GM19372 (cell line): ENCODE data around the gene PSAPL1.

ENCODE experiments used
- ATAC-seq: cut with Tn5 transposase; IDR thresholded peaks from one replicate; pipeline ENCODE4 v1.9.1; 2021; ENCODE audit warnings: mild to moderate bottlenecking, low read depth, moderate library complexity; ENCODE audit not compliant: unreplicated experiment

Gene PSAPL1

DNA sequence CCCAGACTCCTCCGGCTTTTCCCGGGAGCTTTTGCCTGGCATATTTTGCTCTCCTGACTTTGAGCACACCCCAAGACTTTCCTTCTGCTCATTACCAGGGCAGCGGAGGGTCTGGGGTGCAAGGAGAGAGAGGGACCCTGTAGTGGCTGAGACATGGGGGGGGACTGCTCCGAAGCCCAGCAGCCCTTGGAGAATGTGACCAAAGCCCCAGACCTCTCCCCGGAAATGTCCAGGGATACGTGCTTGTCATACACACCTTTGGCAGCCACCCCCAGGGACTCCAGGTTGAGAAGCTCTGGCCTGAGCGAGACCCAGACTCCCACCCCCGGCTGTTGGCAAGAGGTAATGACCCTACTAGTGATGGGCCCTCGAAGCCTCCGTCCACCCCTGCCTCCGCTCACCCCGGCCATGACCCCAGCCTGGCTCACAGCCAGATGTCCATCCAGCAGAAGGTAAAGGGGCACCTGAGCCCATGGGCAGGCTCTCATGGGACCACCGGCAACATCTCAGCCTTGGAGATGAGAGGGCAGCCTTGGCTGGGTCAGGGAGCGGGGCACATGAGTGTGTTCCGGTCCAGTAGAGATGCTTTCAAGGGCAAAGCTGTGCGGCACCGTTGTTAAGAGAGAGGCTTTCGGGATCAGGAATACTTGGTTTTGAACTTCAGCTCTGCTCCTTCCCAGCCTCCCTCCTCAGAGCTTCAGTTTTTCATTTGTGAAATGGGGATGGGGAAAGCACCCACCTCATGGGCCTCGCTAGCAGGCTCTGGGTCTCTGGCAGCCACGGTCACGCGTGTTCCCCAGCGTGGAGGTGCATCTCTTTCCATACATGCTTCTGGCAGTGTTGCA lies 2.0 kb downstream of the PSAPL1 start:
- ATAC-seq = no peak

DNA sequence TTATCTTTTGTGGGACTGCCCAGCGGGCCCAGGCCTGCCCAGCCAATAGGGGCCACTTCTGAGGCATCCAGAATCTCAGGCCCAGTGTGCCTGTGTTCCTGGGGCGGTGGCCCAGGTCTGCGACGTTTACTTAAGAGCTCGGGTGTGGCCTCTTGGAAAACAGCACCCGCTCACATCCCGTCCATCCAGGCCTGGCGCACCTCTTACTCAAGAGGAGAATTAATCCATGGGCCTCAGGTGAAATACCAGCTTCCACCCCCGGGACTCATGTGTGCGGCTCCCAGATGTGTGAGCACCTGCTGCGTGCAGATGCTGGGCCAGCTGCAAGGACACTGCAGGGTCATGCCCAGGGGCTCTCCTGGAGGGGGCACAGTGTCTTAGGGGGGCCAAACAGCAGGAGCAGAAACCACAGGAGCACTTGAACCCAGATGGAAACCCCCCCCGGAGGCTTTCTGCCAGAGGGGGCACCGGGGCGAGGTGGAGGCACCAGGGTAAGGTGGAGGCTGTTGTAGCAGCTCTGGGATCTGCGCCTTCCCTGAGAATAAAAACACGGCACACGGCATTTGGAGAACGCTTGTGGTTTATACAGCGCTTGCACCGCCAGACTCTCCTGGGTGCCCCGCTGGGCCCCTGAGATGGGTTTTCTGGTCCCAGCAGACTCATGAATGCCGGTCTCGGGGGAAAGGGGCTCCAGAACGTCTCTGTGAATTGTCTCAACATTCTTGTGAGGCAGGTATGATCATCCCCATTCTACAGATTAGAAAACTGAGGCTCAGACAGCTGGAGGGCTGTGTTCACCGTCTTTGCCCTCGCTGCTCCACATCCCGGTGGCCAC lies 2.8 kb downstream of the PSAPL1 start:
- ATAC-seq = no peak

DNA sequence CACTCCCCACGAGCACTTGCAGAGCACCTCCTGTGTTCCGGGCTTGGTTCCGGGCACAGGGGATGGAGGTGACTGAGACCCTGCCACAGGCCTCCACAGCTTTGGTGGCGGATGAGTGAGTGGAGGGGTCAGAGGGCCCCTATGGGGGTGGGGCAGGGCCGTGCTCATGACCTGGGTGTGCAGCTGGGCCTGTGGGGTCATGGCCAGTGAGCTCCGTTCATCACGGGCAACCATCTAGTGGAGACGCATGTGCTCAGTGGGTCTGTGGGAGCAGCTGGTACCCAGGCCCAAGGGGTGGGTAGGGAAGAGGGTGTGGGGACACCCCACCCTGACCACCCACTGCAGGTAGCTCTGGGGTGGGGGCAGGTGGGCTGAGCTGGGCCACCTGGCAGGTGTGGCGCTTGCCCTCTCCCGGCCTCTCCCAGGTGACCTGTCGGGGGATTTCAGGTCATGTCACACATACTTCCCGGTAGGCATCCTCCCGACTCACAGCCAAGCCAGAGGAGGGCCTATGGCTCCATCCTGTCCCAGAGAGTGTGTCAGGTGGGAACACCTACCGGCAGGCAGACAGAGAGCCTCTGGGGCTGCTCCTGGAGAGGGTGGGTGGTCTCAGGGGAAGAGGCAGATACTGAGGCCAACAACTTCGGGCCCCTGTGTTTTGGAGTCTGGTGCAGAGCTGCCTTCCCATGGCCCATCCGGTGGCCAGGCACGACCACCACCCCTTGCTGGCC lies 3.6 kb downstream of the PSAPL1 start:
- ATAC-seq = no peak

DNA sequence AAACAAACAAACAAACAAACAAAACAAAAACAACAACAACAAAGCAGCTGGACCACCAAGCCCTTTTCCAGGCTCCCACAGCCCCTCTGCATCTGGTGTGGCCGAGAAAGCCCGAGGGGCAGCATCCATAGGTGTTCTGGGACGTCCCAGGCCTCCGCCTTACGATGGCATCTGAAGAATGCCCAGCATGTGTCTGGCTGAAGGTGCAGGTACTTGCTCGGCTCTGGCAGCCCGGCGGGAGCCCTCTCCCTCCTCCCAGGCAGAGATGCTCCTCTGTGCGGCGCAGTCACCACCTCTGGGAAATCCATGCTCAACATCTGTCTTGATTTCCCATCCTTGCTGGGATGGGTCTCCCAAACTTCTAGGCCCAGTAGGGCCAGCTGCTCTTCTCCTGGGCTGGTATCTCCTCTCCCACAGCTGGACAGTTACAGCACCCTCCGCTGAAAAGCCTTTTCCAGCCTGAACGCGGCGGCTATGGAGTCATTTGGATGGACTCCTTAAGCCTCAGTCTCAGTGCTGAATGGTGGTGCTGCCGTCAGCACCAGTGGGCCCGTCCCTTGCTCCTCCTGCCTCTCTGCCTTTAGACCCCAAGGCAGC lies 4.3 kb downstream of the PSAPL1 start:
- ATAC-seq = no peak

DNA sequence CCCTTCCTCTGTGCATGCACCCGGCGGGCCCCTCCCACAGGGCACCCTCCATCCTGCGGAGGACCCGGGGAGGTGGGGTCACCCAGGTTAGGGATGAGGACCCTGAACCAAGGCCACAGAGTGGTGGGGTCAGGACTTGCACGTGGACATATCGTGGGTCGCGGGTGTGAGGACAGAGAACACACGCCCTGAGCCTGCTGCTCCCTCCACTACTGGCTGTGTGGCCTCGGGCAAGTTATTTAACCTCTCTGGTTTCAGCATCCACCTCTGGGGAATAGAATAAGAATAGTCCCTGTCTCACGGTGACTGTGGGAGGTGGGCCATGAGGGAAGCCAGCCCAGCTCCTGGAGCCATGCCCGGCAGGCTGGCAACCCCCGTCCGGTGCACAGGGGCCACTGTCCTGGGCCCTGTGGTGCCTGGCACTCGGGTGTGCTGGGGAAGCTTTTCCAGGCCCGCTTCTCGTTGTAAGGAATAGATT lies 5.1 kb downstream of the PSAPL1 start:
- no peak for ATAC-seq

DNA sequence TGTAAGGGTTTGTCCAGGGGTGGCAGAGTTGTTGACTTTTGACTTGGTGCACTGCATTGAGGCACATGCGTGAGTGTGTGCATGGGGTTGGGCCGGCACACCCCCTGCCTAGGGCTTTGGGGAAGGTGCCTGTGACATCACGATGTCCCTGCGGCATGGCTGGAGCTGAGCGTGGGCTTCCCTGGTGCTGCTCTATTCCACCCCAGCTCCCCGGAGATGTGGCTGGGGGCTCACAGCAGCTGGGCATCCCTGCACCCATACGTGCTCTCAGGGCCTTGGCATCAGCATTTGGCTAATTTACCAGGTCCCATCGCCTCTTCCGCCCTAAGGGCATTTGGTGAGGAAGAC lies 5.7 kb downstream of the PSAPL1 start:
- ATAC-seq = no peak

DNA sequence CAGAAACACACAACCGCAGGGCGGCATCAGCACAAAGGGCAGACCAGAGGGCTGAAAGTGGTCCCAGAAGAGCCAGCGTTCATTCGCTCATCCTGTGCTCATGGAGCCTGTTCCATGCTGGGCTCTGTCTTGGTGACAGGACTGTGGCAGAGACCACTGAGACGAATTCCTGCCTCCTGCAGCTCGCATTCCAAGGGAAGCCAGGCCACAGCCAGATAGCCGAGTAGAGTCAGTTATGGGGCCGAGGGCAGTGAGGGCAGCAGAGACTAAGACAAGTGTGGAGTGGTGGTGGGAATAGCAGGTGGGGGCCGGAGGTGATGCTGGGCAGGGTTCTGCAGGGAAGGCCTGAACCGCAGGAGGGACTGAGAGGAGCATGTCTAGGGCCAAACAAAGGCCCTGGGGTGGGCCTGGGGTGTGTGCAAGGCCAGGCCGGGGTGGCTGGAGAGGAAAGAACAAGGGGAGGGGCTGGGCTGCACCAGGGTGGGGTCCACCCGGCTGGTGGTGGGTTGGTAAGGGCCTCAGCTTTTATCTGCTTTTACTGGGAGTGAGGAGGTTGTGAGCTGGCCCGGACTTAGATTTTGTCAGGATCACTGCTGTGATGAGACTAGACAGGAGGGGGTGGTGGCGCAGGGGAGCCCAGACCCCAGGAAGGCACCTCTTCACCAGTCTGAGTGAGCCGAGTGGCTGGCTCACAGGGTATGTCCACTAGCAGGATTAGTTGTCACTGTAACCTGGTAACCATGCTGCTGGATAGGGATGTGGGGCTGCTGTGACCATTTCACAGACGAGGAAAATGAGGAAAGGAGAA lies 6.3 kb downstream of the PSAPL1 start:
- ATAC-seq = no peak

DNA sequence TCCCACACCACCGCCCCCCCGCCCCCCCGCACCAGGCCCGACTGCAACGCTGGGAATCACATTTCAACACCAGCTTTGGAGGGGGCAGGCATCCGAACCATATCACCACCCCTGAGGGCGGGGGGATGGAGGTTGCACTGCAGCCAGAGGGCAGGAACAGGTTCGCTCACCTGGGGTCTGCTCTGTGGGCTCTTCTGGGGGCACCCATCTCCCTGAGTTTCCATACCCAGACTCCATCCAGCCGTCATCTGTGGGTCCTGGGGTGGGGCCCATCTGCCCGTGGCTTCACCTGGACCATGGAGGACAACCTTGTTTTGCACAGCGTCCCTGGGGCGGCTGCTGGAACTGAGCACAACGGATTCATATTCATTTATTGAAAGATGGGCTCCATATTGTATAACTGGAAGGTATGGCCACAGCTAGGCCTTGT lies 6.9 kb downstream of the PSAPL1 start:
- no peak for ATAC-seq

DNA sequence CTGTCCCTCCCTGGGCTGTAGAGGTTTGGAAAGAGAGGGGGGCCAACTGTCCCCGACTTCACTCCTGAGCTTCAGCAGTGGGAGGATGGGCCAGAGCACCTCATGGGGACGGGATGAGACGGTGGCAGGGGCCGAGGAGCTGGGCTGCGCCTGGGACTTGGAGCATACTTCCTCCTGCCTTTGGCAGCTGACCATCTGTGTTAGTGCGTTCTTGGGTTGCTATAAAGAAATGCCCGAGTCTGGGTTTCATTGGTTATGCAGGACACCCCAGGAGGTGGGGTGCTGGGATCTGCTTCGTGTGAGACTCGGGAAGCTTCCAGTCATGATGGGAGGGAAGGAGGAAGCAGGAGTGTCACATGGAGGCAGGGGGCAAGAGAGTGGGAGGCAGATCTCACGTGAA lies 7.4 kb downstream of the PSAPL1 start:
- no peak for ATAC-seq

DNA sequence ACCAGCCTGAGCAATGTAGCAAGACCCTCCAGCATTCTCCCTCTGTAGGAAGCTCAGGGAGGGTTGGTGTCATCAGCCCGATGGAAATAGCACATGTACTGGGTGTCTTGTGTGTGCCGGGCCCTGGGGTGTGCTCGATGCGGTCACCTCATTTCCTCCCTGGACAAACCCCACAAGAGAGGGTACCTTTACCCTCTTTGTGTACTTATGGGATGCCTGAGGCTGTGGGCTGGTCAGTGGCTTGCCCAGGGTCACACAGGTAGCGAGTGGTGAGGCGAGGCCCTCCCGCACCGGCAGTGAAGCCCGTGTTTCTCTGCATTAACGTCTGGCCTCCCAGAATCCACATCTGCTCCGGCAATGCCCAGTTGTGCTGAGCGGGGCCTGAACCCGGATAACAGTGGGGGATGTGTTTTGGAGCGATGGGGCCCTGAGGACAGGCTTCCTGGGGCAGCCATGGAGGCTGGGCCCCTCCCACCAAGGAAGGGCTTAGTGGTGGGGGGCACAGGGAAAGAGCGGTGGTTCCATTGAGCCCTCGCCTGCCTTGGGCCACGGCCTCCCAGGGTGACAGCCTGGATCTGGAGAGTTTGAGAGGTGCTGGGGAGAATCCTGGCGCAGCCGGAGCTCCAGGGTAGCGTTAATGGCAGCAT lies 8.1 kb downstream of the PSAPL1 start:
- ATAC-seq = no peak

DNA sequence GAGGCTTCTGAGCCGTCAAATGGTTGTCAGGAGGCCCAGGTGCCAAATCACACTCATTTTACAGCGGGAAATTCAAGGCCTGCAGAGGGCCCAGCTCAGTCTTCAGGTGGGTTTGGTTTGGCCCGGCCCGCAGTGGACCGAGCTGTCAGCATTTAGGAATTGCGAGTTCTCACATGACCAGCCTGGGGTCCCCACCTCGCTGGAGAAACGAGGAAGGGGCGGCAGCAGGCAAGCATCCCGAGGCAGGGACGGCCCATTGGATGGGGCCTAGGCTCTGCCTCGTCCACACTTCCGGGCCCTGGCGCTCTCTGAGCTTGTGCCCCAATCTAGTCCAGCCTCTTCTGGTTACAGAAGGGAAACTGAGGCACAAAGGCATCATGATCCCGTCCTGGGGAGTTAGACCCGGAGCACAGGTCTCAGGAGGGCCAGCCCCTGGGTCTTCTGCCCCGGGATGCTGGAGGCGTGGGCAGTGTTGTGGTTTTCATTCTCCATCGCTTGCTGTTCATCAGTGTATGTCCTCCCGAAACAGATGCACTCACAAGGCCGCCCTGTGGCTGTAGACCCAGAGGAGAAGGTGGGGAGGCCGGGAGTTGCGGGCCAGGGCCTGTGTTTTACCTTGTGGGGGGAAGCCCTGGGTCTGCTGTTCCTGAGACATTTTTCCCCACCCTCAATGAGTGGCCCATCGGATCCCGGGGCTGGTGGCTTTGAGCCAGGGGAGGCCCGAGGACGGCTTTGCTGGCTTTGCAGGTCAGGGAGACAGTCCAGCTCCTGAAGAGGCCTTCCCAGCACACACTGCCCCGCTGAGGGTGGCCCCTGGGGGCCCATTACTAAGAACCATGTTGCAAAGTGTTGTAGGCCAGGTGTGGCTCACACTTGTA lies 8.9 kb downstream of the PSAPL1 start:
- no peak for ATAC-seq

DNA sequence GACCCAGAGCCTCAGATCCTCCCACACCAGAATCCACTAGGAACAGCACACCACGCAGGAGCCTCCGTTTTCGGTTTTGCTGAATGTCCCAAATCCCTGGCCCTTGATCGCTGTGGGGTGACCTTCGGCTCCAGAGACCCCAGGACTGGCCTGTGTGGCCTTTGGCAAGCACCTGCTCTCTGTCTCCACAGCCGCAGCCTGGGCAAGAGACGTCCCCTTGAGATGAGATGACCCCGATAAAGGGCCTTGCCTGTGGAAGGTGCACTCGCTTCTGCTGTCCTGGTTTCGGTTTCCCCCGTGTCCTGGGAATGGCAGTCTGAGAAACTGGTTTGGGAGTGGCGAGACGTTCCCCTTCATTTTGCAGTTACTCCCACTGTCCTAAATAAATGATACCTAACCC lies 9.6 kb downstream of the PSAPL1 start:
- ATAC-seq = no peak

DNA sequence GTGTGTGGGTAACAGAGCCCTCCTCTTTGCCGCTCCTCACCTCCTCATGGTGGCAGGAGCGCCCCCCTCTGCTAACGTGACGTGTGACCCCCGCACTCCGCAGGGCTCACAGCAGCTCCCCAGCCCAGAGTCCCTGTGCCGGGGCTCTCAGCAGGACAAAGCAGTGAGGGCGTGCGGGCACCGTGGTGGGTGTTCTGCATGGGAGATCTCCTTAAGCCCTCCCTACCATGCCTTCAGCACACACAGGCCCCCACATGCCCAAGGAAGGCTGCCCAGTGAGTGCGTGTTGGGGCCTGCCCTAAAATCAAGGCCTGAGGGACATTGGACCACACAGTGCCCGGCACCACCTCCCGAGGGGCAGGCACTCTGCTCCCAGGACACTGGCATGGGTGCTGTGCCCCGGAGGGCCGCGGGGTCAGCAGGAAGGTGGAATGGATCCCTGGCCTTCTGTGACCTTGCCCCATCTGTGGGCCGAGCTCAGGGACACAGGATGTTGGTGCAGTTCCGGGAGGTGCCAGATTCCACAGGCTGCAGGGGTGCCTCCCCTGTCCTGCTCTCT lies 10.1 kb downstream of the PSAPL1 start:
- ATAC-seq = no peak

DNA sequence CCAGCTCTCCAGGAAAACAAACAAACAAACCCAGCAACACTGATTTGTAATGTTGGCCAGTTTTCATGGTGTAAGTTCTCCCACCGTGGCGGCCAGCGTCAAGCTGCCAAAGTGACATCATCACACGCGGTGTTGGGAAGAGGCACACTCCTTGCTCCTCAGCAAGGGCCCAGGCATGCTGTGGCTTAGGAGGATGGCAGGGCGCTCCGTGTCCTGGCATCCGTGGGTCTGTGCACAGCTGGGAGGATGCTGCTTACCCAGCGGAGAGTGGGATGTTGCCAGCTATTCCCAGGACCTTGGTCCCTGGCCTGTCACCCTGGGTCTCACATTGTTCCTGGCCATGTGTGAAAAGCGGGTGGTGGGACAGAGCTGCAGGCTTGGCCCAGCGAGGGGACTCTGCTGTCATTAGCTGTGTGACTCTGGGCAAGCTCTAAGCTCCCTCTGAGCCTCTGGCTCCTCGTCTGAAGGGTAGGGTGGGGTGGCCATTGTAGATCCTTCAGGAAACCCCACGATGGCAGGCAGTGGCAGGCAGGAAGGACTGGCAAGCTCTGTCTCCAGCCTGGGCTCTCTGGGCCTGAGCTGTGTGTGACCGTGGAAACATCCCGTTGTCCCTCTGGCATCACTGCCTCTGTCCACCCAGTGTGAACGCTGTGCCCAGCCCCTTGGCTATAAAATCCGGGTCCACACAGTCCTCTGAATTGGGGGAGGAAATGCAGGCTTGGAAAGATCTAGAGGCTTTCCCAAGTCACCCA lies 10.8 kb downstream of the PSAPL1 start:
- no peak for ATAC-seq

DNA sequence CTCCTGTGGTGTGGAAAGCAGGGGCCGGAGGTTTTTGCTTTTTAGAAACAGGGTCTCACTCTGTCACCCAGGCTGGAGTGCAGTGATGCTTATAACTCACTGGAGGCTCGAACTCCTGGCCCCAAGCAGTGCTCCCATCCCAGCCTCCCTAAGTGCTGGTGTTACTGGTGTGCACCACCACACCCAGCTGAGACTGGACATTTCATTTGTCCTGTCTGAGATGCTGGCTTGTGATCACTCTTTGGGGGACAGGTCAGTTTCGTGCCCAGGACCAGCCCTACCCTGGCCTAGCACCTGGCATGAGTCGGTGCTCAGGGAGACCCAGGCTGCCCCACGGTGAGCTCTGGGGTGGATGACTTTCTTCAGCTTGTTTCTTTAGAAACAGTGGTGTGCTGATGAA lies 11.3 kb downstream of the PSAPL1 start:
- no peak for ATAC-seq

DNA sequence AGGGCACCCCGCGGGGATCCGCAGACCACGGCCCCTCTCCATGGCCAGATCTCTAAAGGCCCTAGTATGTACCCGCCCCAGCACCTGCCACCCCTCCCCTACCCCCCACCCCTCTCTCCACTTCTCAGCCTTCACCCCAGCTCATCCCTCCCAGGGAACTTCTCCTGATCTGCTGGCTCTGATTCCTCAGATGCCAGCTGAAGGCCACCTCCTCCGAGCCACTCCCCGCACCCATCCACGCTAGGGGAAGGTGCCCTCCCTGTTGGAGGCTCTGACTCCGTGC lies 11.9 kb downstream of the PSAPL1 start:
- no peak for ATAC-seq

DNA sequence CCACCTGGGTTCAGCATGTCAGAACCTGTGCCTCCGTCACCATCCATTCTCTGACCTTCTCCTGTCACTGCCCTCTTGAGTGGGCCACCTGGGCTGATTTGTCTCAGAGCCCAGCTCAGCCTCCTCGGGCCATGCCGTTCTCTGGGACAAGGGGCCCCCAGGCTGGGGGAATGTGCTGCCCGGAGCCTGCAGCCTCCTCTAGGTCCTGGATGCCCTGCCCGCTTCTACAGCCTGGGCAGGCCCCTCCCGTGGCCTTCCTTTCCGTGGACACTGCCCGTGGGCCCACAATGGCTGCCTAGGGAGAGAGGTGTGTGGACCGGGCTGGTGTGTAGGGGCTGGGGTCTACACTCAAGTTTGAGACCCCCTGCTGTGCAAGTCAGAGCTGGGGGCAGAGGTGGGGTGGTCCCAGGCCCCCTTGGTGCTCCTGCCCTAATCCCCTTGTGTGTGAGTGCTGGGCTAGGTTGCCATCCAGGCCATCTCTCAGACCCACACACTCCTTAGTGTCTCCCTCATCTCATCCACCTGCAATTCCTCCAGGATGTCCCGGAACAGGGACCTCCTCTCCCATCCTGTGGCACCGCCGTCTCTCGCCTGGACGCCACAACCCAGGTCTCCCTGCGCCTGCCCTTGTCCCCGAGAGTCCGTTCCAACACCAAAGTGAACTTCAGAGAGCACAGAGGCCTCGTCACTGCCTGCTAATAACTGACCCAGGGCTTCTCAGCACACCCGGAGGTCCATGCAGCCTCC lies 12.4 kb downstream of the PSAPL1 start:
- no peak for ATAC-seq
